HG03460 (cell line): ENCODE data around the gene C1QTNF5.

Experiments
- ATAC-seq: cut with Tn5 transposase; IDR thresholded peaks from one replicate; pipeline ENCODE4 v1.9.1; 2021; ENCODE audit not compliant: unreplicated experiment

Gene C1QTNF5

GRCh38 chr11:119318240-119319135 lies 22.2 kb downstream of the C1QTNF5 start:
- no peak for ATAC-seq

- no peak for ATAC-seq
Measured at GRCh38 chr11:119317592-119318239, 23.0 kb downstream of the C1QTNF5 start.

- no peak for ATAC-seq
Measured at GRCh38 chr11:119316729-119317591, 23.7 kb downstream of the C1QTNF5 start, which contains the start of gene MCAM. Gene MCAM, minus strand, starts transcription at chr11:119317130. Its CDS starts 29 bp downstream, at chr11:119317101.

GRCh38 chr11:119316016-119316728 lies 24.5 kb downstream of the C1QTNF5 start:
- ATAC-seq, result no peak

GRCh38 chr11:119315131-119316015 lies 25.3 kb downstream of the C1QTNF5 start:
- ATAC-seq, result no peak

- no peak for ATAC-seq
Measured at GRCh38 chr11:119314726-119315125, 26.0 kb downstream of the C1QTNF5 start.

GRCh38 chr11:119310682-119311052 lies 30.0 kb downstream of the C1QTNF5 start:
- no peak for ATAC-seq

GRCh38 chr11:119309953-119310681 lies 30.6 kb downstream of the C1QTNF5 start:
- ATAC-seq, result no peak

- no peak for ATAC-seq
Measured at GRCh38 chr11:119309411-119309810, 31.3 kb downstream of the C1QTNF5 start.

GRCh38 chr11:119307974-119308373 lies 32.7 kb downstream of the C1QTNF5 start:
- ATAC-seq, result no peak

- no peak for ATAC-seq
Measured at GRCh38 chr11:119307219-119307618, 33.5 kb downstream of the C1QTNF5 start.

- no peak for ATAC-seq
Measured at GRCh38 chr11:119306373-119306890, 34.3 kb downstream of the C1QTNF5 start.

GRCh38 chr11:119305556-119306372 lies 34.9 kb downstream of the C1QTNF5 start:
- ATAC-seq, result no peak

GRCh38 chr11:119303227-119303718 lies 37.4 kb downstream of the C1QTNF5 start:
- ATAC-seq, result no peak

GRCh38 chr11:119300198-119300964 lies 40.3 kb downstream of the C1QTNF5 start:
- no peak for ATAC-seq

- ATAC-seq, result no peak
Measured at GRCh38 chr11:119299416-119299815, 41.3 kb downstream of the C1QTNF5 start.

GRCh38 chr11:119298726-119299125 lies 42.0 kb downstream of the C1QTNF5 start:
- no peak for ATAC-seq
